Osteoblast (primary cell): Measurements from ENCODE around the gene SLC12A7. TPM values are rescaled to one million over a fixed set of nuclear protein-coding genes. Genes with fewer than 3 reads are reported as not detected.
"Not testable (repeated sequence)": the region's sequence is repeated elsewhere in the genome, so short reads cannot be mapped to it uniquely, and the experiment has no call there.

Experiments
- DNase-seq: peaks from one replicate; pipeline ENCODE4 v3.0.0; 2011; ENCODE audit warnings: low spot score, mixed read lengths; ENCODE audit not compliant: insufficient read length; ENCODE audit errors: missing footprints
- H2AFZ ChIP-seq: 2 replicates; pipeline ENCODE4 v1.6.0; 2011; ENCODE audit warnings: mild to moderate bottlenecking, low read length
- H3K27ac ChIP-seq: 2 replicates; pipeline ENCODE4 v1.5.1; 2011; ENCODE audit warnings: mild to moderate bottlenecking, low read depth, low read length, moderate library complexity
- H3K27me3 ChIP-seq: 2 replicates; pipeline ENCODE4 v1.6.0; 2012; ENCODE audit warnings: mild to moderate bottlenecking, control low read depth, inconsistent platforms, low read length, moderate library complexity; ENCODE audit not compliant: insufficient read depth
- H3K36me3 ChIP-seq: 2 replicates; pipeline ENCODE4 v1.5.1; 2011; ENCODE audit warnings: mild to moderate bottlenecking, low read length, control low read depth, moderate library complexity; ENCODE audit not compliant: insufficient read depth
- H3K4me1 ChIP-seq: 2 replicates; pipeline ENCODE4 v1.5.1; 2011; ENCODE audit warnings: mild to moderate bottlenecking, low read length, control low read depth, moderate library complexity; ENCODE audit not compliant: insufficient read depth
- H3K4me2 ChIP-seq: 2 replicates; pipeline ENCODE4 v1.6.0; 2011; ENCODE audit warnings: mild to moderate bottlenecking, low read length; ENCODE audit not compliant: insufficient read depth
- H3K4me3 ChIP-seq: fragments of 200-600 bp; sonication (generic); 3 replicates; pipeline ENCODE4 v1.5.1; 2012; ENCODE audit warnings: mild to moderate bottlenecking, low read length, inconsistent platforms; ENCODE audit not compliant: insufficient read depth
- H3K79me2 ChIP-seq: 2 replicates; pipeline ENCODE4 v1.6.0; 2012; ENCODE audit warnings: mild to moderate bottlenecking, low read length, control low read depth, inconsistent platforms; ENCODE audit not compliant: insufficient read depth
- H3K9me3 ChIP-seq: 2 replicates; pipeline ENCODE4 v1.5.1; 2011; ENCODE audit warnings: low read depth, low read length, control low read depth
- H4K20me1 ChIP-seq: 2 replicates; pipeline ENCODE4 v1.6.0; 2012; ENCODE audit warnings: mild to moderate bottlenecking, low read length, control low read depth; ENCODE audit not compliant: insufficient read depth
- CTCF ChIP-seq: IDR thresholded peaks from 2 replicates; pipeline ENCODE4 v1.5.1; 2011; ENCODE audit warnings: mild to moderate bottlenecking, low read depth, low read length, moderate library complexity; ENCODE audit errors: extremely low read depth
- total RNA-seq: library from RNA; depleted of rRNA; stranded (reverse); fragments of >200 nt; gene quantifications from 2 replicates; pipeline ENCODE4 v1.2.3, GENCODE V29; 2012

Gene SLC12A7
- total RNA-seq, 1 donor = 6.9 TPM

- H3K27ac ChIP-seq = no peak overlapping the region
- H3K4me2 ChIP-seq = no peak overlapping the region
- H3K4me3 ChIP-seq = no peak overlapping the region
- no peaks in the 10 kb centered on the region for H3K4me1 ChIP-seq
- no peak for TF ChIP-seq CTCF
- H3K9me3 ChIP-seq = no peaks in the 10 kb centered on the region
- H3K79me2 ChIP-seq = no peaks in the 10 kb centered on the region
- H3K27me3 ChIP-seq = peaks cover 25% of the 10 kb centered on the region
- H3K36me3 ChIP-seq = no peaks in the 10 kb centered on the region
- no peak overlapping the region for H2AFZ ChIP-seq
- no peak for DNase-seq
- no peaks in the 10 kb centered on the region for H4K20me1 ChIP-seq
Measured at GRCh38 chr5:1127959-1128785, 16.3 kb upstream of the SLC12A7 start.

- not testable (repeated sequence) for H3K4me3 ChIP-seq, H3K9me3 ChIP-seq, H2AFZ ChIP-seq, H4K20me1 ChIP-seq, H3K79me2 ChIP-seq, H3K36me3 ChIP-seq, DNase-seq, H3K4me1 ChIP-seq, H3K27ac ChIP-seq, H3K4me2 ChIP-seq
- peaks cover 26% of the 10 kb centered on the region for H3K27me3 ChIP-seq
Measured at GRCh38 chr5:1125695-1126094, 13.8 kb upstream of the SLC12A7 start.

- H3K4me2 ChIP-seq = no peak overlapping the region
- no peak overlapping the region for H3K4me3 ChIP-seq
- H3K9me3 ChIP-seq = no peaks in the 10 kb centered on the region
- H3K4me1 ChIP-seq = no peaks in the 10 kb centered on the region
- no peaks in the 10 kb centered on the region for H3K36me3 ChIP-seq
- TF ChIP-seq CTCF = no peak
- no peaks in the 10 kb centered on the region for H4K20me1 ChIP-seq
- peak; percentile 87 for DNase-seq
- H2AFZ ChIP-seq = no peak overlapping the region
- H3K27me3 ChIP-seq = peaks cover 29% of the 10 kb centered on the region
- no peak overlapping the region for H3K27ac ChIP-seq
- H3K79me2 ChIP-seq = no peaks in the 10 kb centered on the region
Measured at GRCh38 chr5:1125030-1125357, 13.1 kb upstream of the SLC12A7 start.

- Histone ChIP-seq H3K4me3 (no peak overlapping the region), H4K20me1 (no peaks in the 10 kb centered on the region), H3K4me2 (no peak overlapping the region), H3K79me2 (no peaks in the 10 kb centered on the region), H3K27me3 (peaks cover 27% of the 10 kb centered on the region), H2AFZ (no peak overlapping the region), H3K36me3 (no peaks in the 10 kb centered on the region), H3K4me1 (no peaks in the 10 kb centered on the region), H3K9me3 (no peaks in the 10 kb centered on the region), H3K27ac (no peak overlapping the region)
- no peak for DNase-seq
- TF ChIP-seq CTCF = no peak
Measured at GRCh38 chr5:1124205-1125029, 12.6 kb upstream of the SLC12A7 start.
